ENCODE results near the gene PID1.

DNA sequence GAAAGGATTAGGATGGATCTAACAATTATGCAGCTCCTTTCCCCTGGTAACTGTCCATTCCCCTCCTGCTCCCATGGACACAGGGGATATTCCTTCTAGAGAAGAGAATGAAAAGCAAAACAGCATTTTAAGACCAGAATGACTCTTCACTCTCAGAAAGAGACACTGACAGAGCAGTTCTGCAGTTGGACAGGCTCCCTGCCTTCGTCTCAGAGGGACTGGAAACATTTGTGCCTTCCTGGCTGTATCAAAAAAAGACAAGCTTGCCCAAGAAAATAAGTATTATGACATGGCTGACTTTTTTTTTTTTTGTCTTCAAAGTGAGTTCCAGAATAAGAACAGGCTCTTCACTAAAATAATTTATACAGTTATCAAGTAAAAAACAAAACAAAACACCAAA, 9.5 kb downstream of the PID1 start:
- TF ChIP-seq, protein P1, sequence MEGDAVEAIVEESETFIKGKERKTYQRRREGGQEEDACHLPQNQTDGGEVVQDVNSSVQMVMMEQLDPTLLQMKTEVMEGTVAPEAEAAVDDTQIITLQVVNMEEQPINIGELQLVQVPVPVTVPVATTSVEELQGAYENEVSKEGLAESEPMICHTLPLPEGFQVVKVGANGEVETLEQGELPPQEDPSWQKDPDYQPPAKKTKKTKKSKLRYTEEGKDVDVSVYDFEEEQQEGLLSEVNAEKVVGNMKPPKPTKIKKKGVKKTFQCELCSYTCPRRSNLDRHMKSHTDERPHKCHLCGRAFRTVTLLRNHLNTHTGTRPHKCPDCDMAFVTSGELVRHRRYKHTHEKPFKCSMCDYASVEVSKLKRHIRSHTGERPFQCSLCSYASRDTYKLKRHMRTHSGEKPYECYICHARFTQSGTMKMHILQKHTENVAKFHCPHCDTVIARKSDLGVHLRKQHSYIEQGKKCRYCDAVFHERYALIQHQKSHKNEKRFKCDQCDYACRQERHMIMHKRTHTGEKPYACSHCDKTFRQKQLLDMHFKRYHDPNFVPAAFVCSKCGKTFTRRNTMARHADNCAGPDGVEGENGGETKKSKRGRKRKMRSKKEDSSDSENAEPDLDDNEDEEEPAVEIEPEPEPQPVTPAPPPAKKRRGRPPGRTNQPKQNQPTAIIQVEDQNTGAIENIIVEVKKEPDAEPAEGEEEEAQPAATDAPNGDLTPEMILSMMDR (IDR thresholded peaks at IDR 0.05), result no peak
- no peak for TF ChIP-seq EP300 (IDR thresholded peaks at IDR 0.05)

Data from sigmoid colon (tissue), 4 donors.